K562 (cell line): ENCODE results near the gene ZNF516. TPM values are rescaled to one million over a fixed set of nuclear protein-coding genes. Genes with fewer than 3 reads are reported as not detected.

Experiments
- ATAC-seq: fragments of 200-7000 bp; cut with Tn5 transposase; 3 replicates; pipeline ENCODE4 v1.9.1; 2020; ENCODE audit warnings: moderate library complexity
- BruUV-seq: library from RNA; stranded (reverse); fragments of 400-500 nt; replicated peaks from 2 replicates; lab custom pipeline; 2021; lab: Mats Ljungman, UMichigan
- CTCF ChIA-PET: fragments of 300-600 bp; formaldehyde crosslinking; extraction: SDS; loops from one replicate; lab custom pipeline; 2021; ENCODE audit warnings: low intra/inter-chr PET ratio; lab: Yijun Ruan, JAX
- POLR2A ChIA-PET: fragments of 300-600, 350-650 bp; sonication (Branson Sonifier 250); formaldehyde crosslinking; extraction: SDS; loops from one replicate; lab custom pipeline; 2021; ENCODE audit warnings: antibody characterized with exemption, inconsistent platforms; lab: Yijun Ruan, JAX
- DNase-seq, 4 experiments: peaks; one replicate each; pipeline versions ENCODE4 v3.0.0 to v3.0.0-alpha.2; 2011 to 2018; ENCODE audit warnings: low spot score in 3 of 4, mixed read lengths in 3 of 4; ENCODE audit errors: extremely low read depth in 1 of 4
- FAIRE-seq: peaks from 2 replicates; lab custom pipeline; 2011; peaks lifted over from hg19 to GRCh38; lab: Jason Lieb, UNC
- H2AFZ ChIP-seq: 2 replicates; pipeline ENCODE4 v1.6.0; 2011; ENCODE audit warnings: low read depth, low read length, control low read depth, inconsistent platforms
- H3K27ac ChIP-seq: fragments of 200-600 bp; 3 replicates; pipeline ENCODE4 v1.8.0; 2011; ENCODE audit warnings: low read depth, mild to moderate bottlenecking, control low read depth, inconsistent platforms, low read length, moderate library complexity, mixed read lengths; ENCODE audit errors: extremely low read depth
- H3K27me3 ChIP-seq, 2 experiments: fragments of 300-600 bp in 1 of 2; 2 replicates in 1 of 2; 3 replicates in 1 of 2; pipeline versions ENCODE4 v1.6.0 to v1.8.0; 2011; ENCODE audit warnings: inconsistent platforms in 2 of 2, low read length in 2 of 2, mild to moderate bottlenecking in 1 of 2, mixed read lengths in 1 of 2, moderate library complexity in 1 of 2; ENCODE audit not compliant: control insufficient read depth in 2 of 2, insufficient read depth in 2 of 2
- H3K36me3 ChIP-seq: fragments of 300-600 bp; 3 replicates; pipeline ENCODE4 v1.8.0; 2011; ENCODE audit warnings: mild to moderate bottlenecking, low read length, inconsistent platforms; ENCODE audit not compliant: control insufficient read depth, insufficient read depth
- H3K4me1 ChIP-seq, 2 experiments: fragments of 200-600 bp in 1 of 2; replicated peaks in 1 of 2; 2 replicates in 1 of 2; 3 replicates in 1 of 2; pipeline versions ENCODE4 v1.5.1 to v1.8.0; 2011; ENCODE audit warnings: inconsistent platforms in 2 of 2, low read length in 2 of 2, mild to moderate bottlenecking in 1 of 2, mixed read lengths in 1 of 2, moderate library complexity in 1 of 2; ENCODE audit not compliant: control insufficient read depth in 2 of 2, insufficient read depth in 2 of 2
- H3K4me2 ChIP-seq: 2 replicates; pipeline ENCODE4 v1.6.1; 2011; ENCODE audit warnings: low read length, control low read depth, inconsistent platforms, mixed read lengths; ENCODE audit not compliant: insufficient read depth
- H3K4me3 ChIP-seq: fragments of 200-600 bp; sonication (generic), shearing (Covaris generic); 2 replicates; pipeline ENCODE4 v1.5.1; 2016; ENCODE audit warnings: control low read depth, inconsistent platforms
- H3K79me2 ChIP-seq: fragments of 200-600 bp; 3 replicates; pipeline ENCODE4 v1.8.0; 2011; ENCODE audit warnings: low read length, inconsistent platforms; ENCODE audit not compliant: control insufficient read depth, insufficient read depth
- H3K9ac ChIP-seq, 2 experiments: 2 replicates each; pipeline versions ENCODE4 v1.6.0 to v1.6.1; 2011; ENCODE audit warnings: low read depth in 2 of 2, low read length in 2 of 2, control low read depth in 1 of 2, inconsistent platforms in 1 of 2, mild to moderate bottlenecking in 1 of 2, mixed read lengths in 1 of 2; ENCODE audit not compliant: insufficient read depth in 1 of 2
- H3K9me1 ChIP-seq: one replicate; pipeline ENCODE4 v1.6.0; 2011; ENCODE audit warnings: inconsistent platforms, mild to moderate bottlenecking, low read length, moderate library complexity; ENCODE audit not compliant: control insufficient read depth, insufficient read depth
- H3K9me3 ChIP-seq: replicated peaks from 2 replicates; pipeline ENCODE4 v1.5.1; 2011; ENCODE audit warnings: low read depth, low read length, inconsistent platforms; ENCODE audit not compliant: control insufficient read depth, insufficient read depth
- H4K20me1 ChIP-seq: replicated peaks from 2 replicates; pipeline ENCODE4 v1.6.1; 2011; ENCODE audit warnings: low read length, inconsistent platforms, mixed read lengths; ENCODE audit not compliant: control insufficient read depth, insufficient read depth
- ARID2 ChIP-seq: fragments of 450-650 bp; IDR thresholded peaks from 2 replicates; pipeline ENCODE4 v1.6.1; 2017; ENCODE audit warnings: antibody characterized with exemption, mild to moderate bottlenecking
- CBFA2T3 ChIP-seq: fragments of 450-650 bp; IDR thresholded peaks from 2 replicates; pipeline ENCODE4 v1.6.1; 2017
- CCAR2 ChIP-seq: fragments of 200-400 bp; formaldehyde crosslinking; IDR thresholded peaks from 2 replicates; pipeline ENCODE4 v1.6.1; 2017; ENCODE audit warnings: mild to moderate bottlenecking, low read depth, low read length
- ESRRA ChIP-seq: fragments of 450-650 bp; IDR thresholded peaks from 2 replicates; pipeline ENCODE4 v1.6.1; 2014; ENCODE audit warnings: low read depth, mild to moderate bottlenecking, moderate library complexity, borderline replicate concordance
- GABPA ChIP-seq: fragments of 200-800 bp; sonication (Bioruptor generic); conservative IDR thresholded peaks from 2 replicates; pipeline ENCODE4 v1.6.1; 2016; ENCODE audit warnings: low read depth, missing genetic modification characterization, missing compliant biosample characterization
- HNRNPLL ChIP-seq: fragments of 200-400 bp; formaldehyde crosslinking; IDR thresholded peaks from 2 replicates; pipeline ENCODE4 v1.6.1; 2017; ENCODE audit warnings: low read length, low read depth, mild to moderate bottlenecking; ENCODE audit not compliant: poor library complexity, severe bottlenecking
- LARP7 ChIP-seq: fragments of 450-650 bp; IDR thresholded peaks from 2 replicates; pipeline ENCODE4 v1.6.1; 2016
- PKNOX1 ChIP-seq: fragments of 450-650 bp; IDR thresholded peaks from 2 replicates; pipeline ENCODE4 v1.6.1; 2016
- PURB ChIP-seq: sonication (generic); formaldehyde crosslinking; IDR thresholded peaks from 2 replicates; pipeline ENCODE4 v1.9.0; 2021; ENCODE audit warnings: low read depth, mild to moderate bottlenecking, missing genetic modification reagents
- RBM14 ChIP-seq: fragments of 200-400 bp; formaldehyde crosslinking; IDR thresholded peaks from 2 replicates; pipeline ENCODE4 v1.6.1; 2018; ENCODE audit warnings: low read depth, mild to moderate bottlenecking, low read length, moderate library complexity, borderline replicate concordance; ENCODE audit not compliant: insufficient read depth
- RHOXF2B ChIP-seq: fragments of 250-450 bp; sonication (Bioruptor Pico); conservative IDR thresholded peaks from 2 replicates; pipeline ENCODE4 v1.5.1; 2021
- SETDB1 ChIP-seq: IDR thresholded peaks from one replicate; pipeline ENCODE4 v1.6.1; 2012; ENCODE audit warnings: low read length, control low read depth, inconsistent platforms
- SIRT6 ChIP-seq: IDR thresholded peaks from one replicate; pipeline ENCODE4 v1.6.1; 2012; ENCODE audit warnings: low read depth, mild to moderate bottlenecking, control low read depth, inconsistent platforms, low read length, moderate library complexity
- ZNF140 ChIP-seq: fragments of 250-450 bp; sonication (Bioruptor Pico); IDR thresholded peaks from 2 replicates; pipeline ENCODE4 v1.8.0; 2021; ENCODE audit warnings: moderate library complexity, mild to moderate bottlenecking, inconsistent platforms
- ZNF518B ChIP-seq: fragments of 250-450 bp; sonication (Bioruptor Pico); IDR thresholded peaks from 2 replicates; pipeline ENCODE4 v1.5.0; 2021; ENCODE audit warnings: mild to moderate bottlenecking, moderate library complexity
- ZNF639 ChIP-seq, 2 experiments: fragments of 200-800 bp in 1 of 2; sonication (Bioruptor generic) in 1 of 2; sonication (generic) in 1 of 2; formaldehyde crosslinking in 1 of 2; IDR thresholded peaks in 1 of 2; conservative IDR thresholded peaks in 1 of 2; 2 replicates each; pipeline versions ENCODE4 v1.5.0 to v1.6.1; 2016 to 2020; ENCODE audit warnings: missing compliant biosample characterization in 1 of 2, missing genetic modification characterization in 1 of 2, missing genetic modification reagents in 1 of 2
- ZNF778 ChIP-seq: fragments of 450-650 bp; formaldehyde crosslinking; IDR thresholded peaks from 2 replicates; pipeline ENCODE4 v1.4.0; 2020; ENCODE audit warnings: mild to moderate bottlenecking, moderate library complexity
- WGBS: fragments of 100-300 bp; shearing (Covaris generic); methylation state at CpG from one replicate; pipeline ENCODE4 v1.1.6; 2016; ENCODE audit warnings: low coverage, mixed read lengths; ENCODE audit not compliant: insufficient coverage; ENCODE audit errors: missing lambda C conversion rate; 5-methylcytosine and 5-hydroxymethylcytosine counted together
- in situ Hi-C: fragments of 300-500 bp; cut with MboI; formaldehyde crosslinking; loops from 4 replicates; pipeline ENCODE4 v1.15.0; 2018; ENCODE audit warnings: inconsistent platforms, mixed read lengths
- intact Hi-C: fragments of 100-400 bp; cut with micrococcal nuclease; formaldehyde crosslinking; loops from 2 replicates; pipeline ENCODE4 v1.14.2; 2022
- polyA plus RNA-seq, 8 experiments: library from polyadenylated mRNA; depleted of rRNA in 4 of 8; stranded (reverse) in 5 of 8; unstranded in 3 of 8; fragments of >200 nt; fragmentation: Nextera tagmentation in 2 of 8; fragmentation: Illumina TruSeq in 1 of 8; extraction: Ambion mirVana in 2 of 8; extraction: Trizol in 1 of 8; gene quantifications; 2 replicates each; pipeline versions ENCODE4 v1.2.1 to v1.2.3, GENCODE V29; 2011 to 2014; ENCODE audit warnings: inconsistent platforms in 1 of 8, missing spikeins in 1 of 8
- total RNA-seq, 7 experiments: library from RNA; depleted of rRNA in 6 of 7; stranded (reverse); fragments of >200 nt in 6 of 7; fragmentation: Illumina TruSeq in 2 of 7; extraction: Trizol in 2 of 7; gene quantifications; 2 replicates each; pipeline versions ENCODE4 v1.2.1 to v1.2.3, GENCODE V29; 2011 to 2021; ENCODE audit warnings: low replicate concordance in 1 of 7

Gene ZNF516
- total and polyA plus RNA-seq, 9 of the 15 experiments (the other 6 are each of a cell fraction or from before 2014, with no cell fraction given) = 0.04 to 0.20 (median 0.08) TPM; not detected in 3

- H3K36me3 ChIP-seq = no peaks in the 10 kb centered on the region
- FAIRE-seq = no peak
- H3K27ac ChIP-seq = no peak overlapping the region
- no peaks in the 10 kb centered on the region for H3K4me1 ChIP-seq
- no peaks in the 10 kb centered on the region for H3K79me2 ChIP-seq
- no peaks in the 10 kb centered on the region for H3K9me3 ChIP-seq
- ATAC-seq = no peak
- in situ Hi-C loops (no loop called here), intact Hi-C loops (no loop called here)
- ChIA-PET POLR2A (no interaction called here), CTCF (no interaction called here)
- H4K20me1 ChIP-seq = no peaks in the 10 kb centered on the region; the same call in 1 of the 2 replicates
- H3K27me3 ChIP-seq = peaks cover 0 to 30% of the 10 kb centered on the region in 2 experiments; a peak in 3 of 5 replicates
- no peak overlapping the region for H2AFZ ChIP-seq
- no peak for DNase-seq
- H3K9me1 ChIP-seq = no peaks in the 10 kb centered on the region
- H3K4me3 ChIP-seq = no peak overlapping the region
- 2% methylated on average over 13 of the region's 14 CpGs for WGBS
- no TSS peak for BruUV-seq
- H3K4me2 ChIP-seq = no peak overlapping the region
- H3K9ac ChIP-seq = no peak overlapping the region
- TF ChIP-seq HNRNPLL (no peak), PKNOX1 (no peak), SETDB1 (no peak), ARID2 (no peak), ZNF639 (CRISPR knock-in tag; conservative IDR thresholded peaks at IDR 0.05 in 1 of 2, IDR thresholded peaks at IDR 0.05 in 1 of 2) (no peak), LARP7 (no peak), ZNF518B (CRISPR knock-in tag) (no peak), RHOXF2B (no peak), CCAR2 (no peak), ESRRA (no peak), PURB (no peak), ZNF778 (CRISPR knock-in tag) (no peak), CBFA2T3 (no peak), GABPA (no peak), SIRT6 (no peak), RBM14 (no peak), ZNF140 (CRISPR knock-in tag) (no peak)
Observed at GRCh38 chr18:76429262-76430126, 65.5 kb downstream of the ZNF516 start.
